CD4-positive, alpha-beta T cell treated with Interleukin-10 for 1 hour (primary cell): ENCODE results near the gene OTOA.
"Not testable (repeated sequence)": the region's sequence is repeated elsewhere in the genome, so short reads cannot be mapped to it uniquely, and the experiment has no call there.

Experiments used
- DNase-seq: peaks from one replicate; pipeline ENCODE4 v3.0.0-alpha.2; 2020

OTOA gene

DNA sequence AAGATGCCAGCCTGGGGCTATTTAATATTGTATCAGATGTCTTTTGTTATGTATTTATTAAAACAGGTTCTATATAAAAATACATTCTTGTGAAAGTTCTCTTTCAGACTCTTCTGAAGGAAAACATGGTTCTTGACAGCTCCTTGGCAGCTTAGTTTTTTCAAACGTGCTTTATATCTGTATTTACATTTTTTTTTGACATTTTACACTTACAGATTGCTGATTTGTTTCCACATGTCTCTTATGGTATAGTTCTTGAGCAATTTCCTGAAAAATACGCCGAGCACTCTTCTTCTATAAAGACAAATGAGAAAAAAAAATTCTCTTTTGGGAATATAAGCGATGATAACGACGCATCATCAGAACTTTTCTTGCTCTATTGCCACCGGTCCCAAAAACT lies 20.9 kb upstream of the OTOA start:
- DNase-seq, result no peak

DNA sequence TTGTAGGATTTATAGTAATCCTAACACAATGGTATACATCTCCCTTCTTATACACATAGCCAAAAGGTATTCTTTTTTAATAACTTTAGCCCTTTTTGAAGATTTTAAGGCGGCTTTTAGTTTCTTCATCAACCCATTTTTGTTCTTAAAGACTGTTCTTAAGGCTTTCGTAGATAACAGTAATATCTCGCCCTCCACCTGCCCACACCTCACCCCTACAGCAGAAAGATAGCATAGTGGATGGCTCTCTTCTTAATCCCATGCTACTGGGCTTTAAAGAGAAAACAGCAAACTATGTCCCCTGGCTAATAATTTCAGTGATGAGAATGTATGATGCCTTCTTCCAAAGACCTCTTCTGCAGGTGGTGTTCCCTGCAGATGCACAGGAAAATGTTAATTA lies 20.0 kb upstream of the OTOA start:
- DNase-seq, result no peak

DNA sequence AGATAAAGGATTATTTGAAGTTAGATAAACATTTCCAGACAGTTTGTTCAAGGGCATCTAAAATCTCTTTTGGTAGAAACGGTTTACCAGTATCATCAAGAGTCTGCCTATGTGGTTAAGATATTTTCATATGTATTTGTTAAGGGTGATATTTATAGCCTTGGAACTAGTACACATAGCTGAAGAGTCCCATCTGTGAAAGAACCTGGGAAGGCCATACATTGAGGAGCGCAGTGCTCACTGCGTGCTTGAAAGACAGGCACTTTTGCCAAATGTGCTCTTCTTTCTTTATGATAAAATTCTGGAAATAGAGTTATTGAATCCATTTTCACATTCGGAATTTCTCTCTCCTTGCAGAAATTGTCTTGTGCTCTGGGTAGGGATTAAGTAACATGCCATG lies 19.1 kb upstream of the OTOA start:
- DNase-seq, result no peak

DNA sequence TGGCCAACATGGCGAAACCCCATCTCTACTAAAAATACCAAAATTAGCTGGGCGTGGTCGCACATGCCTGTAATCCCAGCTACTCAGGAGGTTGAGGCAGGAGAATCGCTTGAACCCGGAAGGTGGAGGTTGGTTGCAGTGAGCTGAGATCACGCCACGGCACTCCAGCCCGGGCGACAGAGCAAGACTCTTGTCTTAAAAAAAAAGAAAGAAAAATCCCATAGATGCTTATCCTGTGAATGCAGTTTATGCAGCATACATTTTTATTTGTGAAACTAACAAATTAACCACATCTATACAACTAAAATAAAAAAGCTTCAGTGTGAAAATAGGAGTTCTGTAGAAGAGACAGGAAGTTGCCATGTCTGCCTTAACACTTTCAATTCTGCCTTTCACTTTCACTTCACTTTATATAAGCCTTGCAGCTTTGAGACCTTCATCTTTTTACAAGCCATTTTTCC lies 18.5 kb upstream of the OTOA start:
- peak; percentile 66 for DNase-seq

DNA sequence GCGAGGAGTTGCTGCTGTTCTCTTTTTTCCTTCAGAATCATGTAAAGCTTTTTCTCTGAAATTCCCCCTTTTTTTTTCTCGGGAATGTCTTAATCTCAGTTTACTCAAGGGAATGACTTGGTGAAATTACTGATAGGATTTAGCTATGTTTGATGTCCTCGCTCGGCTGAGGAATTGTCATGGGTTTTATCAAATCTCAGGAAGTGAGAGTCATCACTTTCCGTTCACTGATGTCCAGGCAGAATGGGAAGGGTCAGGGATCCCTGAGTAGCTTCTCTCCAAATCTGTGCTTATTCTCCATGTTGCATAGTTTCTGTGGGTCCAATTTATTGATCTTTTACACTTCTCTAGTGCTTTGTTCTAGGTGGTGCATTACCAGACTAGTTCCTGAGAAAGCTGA lies 17.7 kb upstream of the OTOA start:
- no peak for DNase-seq

DNA sequence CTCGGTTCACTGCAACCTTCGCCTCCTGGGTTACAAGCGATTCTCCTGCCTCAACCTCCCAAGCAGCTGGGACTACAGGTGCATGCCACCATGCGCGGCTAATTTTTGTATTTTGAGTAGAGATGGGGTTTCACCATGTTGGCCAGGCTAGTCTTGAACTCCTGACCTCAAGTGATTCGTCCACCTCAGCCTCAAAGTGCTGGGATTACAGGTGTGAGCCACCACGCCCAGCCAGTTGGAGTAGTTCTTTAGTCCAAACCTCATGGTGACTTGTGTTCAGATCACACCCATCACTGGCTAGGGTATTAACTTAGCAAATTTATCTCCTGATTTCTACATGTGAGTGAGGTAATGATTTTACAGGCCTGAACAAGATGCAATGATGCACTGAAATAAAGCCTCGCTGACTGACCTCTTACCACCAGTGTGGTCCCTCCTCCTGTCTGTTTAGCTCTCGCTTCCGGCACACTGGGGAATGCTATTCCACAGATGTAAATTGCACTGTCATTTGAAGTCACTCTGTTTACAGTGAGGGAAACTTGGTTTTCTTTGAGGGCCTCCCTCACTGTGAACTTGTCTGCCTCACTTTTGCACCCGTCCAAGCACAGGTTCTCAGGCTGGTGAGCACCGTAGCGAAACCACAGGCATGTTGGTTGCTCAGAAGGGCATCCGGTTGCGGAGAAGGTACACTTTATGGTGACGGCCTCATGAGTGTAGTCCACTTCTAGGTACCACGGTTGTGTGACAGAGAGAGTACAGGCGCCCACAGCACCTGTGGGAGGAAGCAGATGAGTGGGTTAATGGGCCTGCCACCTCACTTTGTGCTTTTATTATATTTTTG lies 16.8 kb upstream of the OTOA start:
- peak; percentile 80 for DNase-seq

DNA sequence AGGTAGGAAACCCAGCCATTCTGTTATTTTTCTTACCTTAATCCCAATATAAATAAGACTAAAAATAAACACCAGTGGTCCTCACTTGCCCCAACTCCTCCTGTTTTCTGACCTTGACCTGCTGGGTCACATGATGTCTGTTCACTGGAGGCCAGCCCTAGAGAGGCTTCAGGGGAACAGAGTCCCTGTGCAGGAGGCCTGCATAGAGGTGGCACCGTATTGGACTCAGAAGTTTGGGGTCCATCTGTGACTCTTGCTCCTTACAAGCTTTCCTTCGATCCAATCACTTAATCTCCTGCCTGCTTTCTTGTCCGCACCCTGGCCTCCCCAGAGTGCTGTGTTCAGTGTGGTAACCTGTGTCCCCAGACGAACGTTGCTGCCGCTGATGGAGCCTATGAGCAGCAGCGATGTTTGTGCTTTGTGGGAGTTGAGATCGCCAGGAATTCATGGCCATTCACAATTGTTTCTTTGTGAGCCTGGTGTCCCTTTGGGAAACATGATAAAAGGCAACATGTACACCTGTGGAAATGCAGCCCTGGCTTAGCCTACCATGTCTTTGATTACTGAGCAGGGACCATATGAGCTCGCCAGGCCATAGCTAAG lies 16.1 kb upstream of the OTOA start:
- no peak for DNase-seq

DNA sequence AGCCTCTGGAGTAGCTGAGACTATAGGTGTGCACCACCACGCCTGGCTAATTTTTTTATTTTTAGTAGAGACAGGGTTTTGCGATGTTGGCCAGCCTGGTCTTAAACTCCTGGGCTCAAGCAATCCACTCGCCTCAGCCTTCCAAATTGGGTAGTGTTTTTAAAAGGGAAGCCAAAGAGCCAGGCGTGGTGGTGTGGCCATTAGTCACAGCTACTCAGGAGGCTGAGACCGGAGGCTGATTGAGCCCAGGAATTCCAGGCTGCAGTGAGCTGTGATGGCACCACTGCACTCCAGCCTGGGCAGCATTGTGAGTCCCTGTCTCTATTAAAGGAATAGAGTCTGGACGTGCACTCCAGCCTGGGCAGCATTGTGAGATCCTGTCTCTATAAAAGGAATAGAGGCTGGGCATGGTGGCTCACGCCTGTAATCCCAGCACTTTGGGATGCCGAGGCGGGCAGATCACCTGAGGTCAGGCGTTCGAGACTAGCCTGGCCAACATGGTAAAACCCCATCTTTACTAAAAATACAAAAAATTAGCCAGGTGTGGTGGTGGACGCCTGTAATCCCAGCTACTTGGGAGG lies 13.9 kb upstream of the OTOA start:
- DNase-seq, result not testable (repeated sequence)

DNA sequence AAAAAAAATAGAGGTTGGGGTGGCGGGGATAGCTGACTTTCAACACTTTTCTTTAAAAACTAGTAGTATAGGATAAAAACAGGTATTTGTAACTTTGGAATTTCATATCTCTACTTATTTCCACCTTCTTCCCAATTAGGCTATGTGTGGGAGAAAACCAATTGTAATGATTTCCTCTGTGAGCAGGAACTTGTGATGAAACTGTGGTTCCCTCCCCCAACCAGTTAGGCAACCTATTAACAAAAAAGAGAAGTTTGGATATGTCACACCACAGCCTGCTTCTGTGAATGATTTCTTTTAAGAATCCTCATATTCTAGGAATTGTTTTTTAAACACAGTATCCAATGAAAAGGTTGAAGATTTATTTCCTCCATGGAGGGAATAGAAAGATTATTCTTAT lies 13.2 kb upstream of the OTOA start:
- no peak for DNase-seq

DNA sequence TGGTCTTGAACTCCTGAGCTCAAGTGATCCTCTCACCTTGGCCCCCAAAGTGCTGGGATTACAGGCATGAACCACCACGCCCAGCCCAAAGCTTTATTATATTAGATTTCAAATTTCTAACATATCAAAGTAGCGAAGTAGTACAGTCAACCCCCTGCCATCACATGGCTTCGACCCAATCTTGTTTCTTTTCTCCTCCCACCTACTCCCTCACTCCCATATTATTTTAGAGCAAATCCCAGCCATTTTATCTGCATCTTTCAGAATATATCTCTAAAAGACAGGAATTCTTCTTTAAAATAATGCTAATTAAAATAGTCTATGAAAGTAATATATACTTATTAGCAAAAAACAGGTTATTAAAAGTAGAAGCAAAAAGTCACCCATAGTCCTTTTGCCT lies 12.3 kb upstream of the OTOA start:
- DNase-seq, result no peak

DNA sequence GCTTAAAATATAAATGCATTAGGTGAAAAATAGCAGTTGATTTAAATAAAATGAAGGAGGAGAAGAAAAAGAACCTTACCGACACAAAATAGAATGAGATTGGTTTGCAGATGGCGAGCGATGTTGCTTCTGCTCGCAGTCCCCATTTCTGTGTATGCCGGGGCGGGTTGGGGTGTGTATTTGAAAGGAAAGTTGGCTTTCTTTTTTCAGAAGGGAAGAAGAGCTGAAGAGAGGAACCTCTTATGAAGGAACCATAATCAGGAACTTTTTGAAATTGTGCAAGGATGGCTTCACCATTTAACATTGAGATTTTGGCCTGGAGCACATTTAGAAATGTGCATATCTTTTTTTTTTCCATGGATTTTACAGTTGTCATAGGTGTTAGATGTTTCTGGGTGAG lies 11.3 kb upstream of the OTOA start, which contains the start of gene IGSF6:
Gene IGSF6, minus strand, starts transcription at position 156 of the 400 bp plus-strand sequence. Its CDS starts 10 bp downstream, at position 146.
- DNase-seq, result no peak

DNA sequence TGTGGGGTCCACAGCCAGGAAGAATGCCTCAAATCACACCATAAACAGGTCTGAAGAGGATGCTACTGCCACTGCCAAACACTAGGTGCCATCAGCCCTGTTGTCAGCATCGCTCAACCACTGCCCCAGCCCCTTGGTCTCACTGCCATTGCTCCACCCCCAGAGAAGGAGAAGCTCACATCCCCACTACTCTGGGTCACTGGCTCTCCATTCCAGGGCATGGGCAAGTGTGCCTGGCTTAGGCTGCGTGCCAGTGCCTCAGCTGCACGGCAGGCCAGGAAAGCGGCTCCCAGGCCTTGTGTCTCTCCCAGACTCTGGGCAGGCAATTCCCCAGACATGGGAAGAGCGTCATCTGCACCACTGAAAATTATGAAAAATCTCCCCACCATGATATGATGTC lies 10.2 kb upstream of the OTOA start:
- DNase-seq, result no peak

DNA sequence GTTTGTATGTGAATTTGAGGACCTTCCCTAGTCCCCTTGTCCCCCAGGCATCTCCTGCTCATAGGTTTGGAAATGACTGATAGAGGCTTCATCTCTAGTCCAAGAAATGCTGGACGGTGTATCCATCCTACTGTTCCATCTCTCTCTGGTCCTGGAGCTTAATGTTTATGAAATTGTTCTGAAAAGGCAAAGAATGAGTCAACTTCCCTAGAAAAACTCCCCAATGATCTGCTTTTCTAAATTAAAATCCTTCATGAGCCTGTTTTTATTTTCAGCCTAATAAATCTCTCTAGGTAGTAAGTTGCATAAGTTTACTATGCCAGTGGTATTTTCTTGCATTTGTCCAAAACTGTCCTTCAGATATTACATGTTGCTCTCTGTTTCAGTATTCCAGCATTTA lies 9.3 kb upstream of the OTOA start:
- no peak for DNase-seq

DNA sequence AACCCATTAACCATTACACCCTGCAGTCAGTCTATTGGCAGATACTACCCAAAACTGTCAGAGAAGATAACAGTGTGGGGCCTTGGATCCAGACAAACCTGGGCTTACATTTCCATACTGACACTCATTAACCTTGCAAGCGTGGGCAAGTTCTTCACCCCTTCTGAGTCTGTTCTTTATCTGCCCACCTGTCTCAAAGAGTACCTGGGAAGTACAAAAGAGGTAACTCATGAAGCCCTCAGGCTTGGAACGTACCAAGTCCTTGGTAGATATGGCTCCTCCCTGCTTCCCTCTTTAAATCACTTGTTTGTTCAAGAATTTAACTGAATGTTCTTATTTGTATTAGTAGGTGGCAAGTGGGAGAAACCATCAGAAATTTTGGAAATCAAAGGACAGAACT lies 8.9 kb upstream of the OTOA start:
- DNase-seq, result no peak

DNA sequence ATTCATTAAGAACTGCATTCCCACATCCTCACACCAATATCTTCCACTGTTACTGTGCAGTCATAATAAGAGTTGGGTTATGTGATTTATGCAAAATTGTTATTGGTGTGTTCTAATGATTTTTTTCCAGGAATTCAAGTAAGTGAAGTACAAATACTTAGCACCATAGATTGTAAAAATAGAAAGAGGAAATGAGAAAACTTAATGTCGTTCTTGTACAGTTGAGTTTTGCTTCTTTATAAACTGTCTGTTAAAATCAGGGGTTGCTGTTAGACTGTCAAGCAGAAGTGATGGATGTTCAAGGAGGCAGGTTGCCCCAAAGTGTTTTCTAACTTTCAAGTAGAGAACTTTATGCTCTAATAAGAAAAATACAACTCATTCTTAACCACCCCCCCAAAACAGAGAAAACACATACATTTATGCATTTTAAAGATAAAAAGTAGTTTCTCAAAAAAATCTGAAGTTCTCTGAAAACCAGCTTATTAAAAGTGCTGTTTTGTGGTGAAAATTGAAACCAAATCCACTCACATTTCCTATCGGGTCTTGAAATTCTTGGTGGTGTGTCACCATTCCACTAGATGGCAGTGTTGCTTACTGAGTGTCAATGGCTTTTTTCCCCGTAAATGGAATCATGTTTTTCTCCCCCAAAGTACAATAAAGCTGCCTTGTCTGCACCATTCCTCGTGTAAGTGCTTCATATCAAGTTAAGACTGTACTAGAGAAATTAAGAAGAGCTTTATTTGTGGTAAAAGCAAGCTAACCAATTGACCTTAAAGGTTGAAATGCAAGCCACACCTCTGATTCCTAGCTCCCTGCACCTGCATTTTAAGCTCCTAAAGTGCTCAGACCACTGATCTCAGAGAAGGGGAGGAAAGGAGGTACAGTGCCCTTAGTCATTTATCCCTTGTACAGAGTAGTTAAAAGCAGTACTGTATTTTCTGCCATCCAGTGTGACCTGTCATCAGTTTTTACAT lies 6.7 kb upstream of the OTOA start:
- peak; percentile 75 for DNase-seq

DNA sequence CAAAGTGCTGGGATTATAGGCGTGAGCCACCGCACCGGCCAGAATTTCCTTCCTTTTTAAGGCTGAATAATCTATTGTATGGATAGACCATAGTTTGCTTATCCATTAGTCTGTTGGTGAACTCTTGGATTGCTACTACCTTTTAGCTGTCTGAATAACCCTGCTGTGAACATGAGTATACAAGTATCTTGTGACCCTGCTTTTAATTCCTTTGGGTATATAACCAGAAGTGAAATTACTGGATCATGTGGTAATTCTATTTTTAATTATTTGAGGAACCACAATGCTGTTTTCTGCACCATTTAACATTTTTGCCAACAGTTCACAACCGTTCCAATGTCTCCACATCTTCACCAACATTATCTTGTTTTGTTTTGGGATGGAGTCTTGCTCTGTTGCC lies 4.6 kb upstream of the OTOA start:
- no peak for DNase-seq

DNA sequence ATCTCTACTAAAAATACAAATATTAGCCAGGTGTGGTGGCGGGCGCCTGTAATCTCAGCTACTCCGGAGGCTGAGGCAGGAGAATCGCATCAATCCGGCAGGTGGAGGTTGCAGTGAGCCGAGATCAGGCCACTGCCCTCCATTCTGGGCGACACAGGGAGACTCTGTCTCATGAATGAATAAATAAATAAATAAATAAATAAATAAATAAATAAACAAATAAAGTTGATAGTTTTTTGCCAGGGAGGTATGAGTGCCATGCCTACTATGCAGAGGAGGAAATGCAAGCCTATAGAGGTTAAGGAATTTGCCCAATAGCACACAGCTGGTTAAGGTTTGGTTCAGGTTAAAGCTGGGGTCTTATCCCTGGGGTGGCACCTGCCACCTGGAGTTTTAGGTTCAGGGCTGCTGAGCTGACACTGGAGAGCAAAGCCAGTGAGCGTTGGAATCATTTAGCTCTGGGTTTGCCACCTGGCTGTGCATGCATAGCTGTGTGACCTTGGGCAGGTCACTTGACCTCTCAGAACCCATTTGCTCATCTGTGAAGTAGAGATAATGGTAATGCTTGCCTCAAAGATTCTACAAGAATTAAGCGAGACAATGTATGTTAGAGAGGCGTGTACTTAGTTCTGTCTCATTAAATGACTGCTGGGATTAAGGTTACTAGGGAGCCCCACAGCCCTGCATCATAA lies 1.2 kb downstream of the OTOA start:
- no peak for DNase-seq

DNA sequence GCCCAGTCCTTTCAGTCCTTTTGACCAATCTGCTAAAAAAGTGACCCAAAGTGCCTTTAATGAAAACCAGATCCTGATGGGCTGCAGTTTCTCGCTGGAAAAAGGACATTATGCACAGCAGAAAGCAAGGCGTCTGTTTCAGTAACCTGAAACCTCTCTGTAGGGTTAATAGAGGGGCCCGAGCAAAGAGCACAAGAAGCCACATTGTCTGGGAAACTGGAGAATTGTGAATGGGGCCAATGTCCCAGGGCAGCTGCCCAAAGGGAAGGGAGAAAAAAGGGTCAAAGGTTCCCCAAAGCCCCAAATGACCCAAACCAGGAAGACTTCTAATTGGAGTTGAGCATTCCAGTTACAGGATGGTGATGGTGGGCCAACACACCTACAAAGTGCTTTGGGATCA lies 3.0 kb downstream of the OTOA start:
- no peak for DNase-seq

DNA sequence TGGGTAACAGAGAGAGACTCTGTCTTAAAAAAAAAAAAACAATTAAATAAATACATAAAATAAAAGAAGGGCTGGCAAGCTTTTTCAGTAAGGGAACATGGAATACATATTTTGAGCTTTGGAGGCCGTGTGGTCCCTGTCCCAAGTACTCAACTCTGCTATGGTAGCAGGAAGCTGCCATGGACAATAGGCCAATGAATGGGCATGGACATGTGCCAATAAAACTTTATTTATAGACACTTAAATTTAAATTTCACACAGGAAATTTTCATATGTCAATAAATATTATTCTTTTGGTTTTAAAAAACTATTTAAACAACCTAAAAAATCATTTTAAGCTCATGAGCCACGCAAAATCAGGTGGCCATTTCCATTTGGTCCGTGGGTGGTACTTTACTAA lies 3.8 kb downstream of the OTOA start:
- DNase-seq, result no peak

DNA sequence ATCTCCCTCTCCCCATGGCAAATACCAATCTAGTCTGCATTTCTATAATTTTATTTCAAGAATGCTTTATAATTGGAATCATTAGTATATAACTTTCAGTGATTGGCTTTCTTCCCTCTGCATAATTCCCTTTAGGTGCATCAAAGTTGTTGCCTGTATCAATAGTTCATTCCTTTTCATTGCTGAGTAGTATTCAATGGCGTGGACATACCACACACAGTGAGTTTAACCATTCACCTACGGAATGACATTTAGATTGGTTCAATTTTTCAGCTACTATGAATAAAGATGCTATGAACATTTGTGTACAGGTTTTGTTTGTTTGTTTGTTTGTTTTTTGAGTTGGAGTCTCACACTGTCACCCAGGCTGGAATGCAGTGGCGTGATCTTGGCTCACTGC lies 9.7 kb downstream of the OTOA start:
- no peak for DNase-seq

DNA sequence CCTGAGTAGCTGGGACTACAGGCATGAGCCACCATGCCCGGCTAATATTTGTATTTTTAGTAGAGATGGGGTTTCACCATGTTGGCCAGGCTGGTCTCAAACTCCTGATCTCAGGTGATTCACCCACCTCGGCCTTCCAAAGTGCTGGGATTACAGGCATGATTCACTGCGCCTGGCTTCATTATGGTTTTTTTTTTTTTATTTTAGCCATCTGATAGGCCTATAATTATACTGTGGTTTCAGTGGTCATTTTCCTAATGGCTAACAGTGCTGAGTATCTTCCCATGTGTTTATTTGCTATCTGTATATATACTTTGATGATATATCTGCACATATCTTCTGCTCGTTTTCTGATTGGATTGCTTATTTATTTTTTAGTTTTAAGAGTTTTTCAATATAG lies 10.7 kb downstream of the OTOA start:
- DNase-seq, result not testable (repeated sequence)

DNA sequence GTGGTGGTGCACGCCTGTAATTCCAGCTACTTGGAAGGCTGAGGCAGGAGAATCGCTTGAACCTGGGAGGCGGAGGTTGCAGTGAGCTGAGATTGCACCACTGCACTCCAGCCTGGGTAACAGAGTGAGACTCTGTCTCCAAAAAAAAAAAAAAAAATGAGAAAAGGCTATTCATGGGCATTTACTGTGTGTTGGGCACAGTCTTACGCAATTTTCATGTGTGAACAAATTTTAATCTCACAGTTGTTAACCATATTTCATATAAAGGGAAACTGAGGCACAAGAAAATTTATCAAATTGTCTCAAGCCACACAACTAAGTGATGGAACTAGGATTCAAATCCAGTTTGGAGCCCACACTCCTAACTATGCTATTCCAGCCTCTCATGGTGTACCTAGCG lies 16.9 kb downstream of the OTOA start:
- DNase-seq, result not testable (repeated sequence)
